Stomach (tissue), 9 donors: Measurements from ENCODE around the gene DACH1. TPM values are rescaled to one million over a fixed set of nuclear protein-coding genes. Genes with fewer than 3 reads are reported as not detected.

ENCODE experiments used
- DNase-seq, 2 donors: peaks; one replicate each; pipeline versions ENCODE4 v3.0.0 to v3.0.0-alpha.2; 2013 to 2019
- H3K27ac ChIP-seq, 5 donors: fragments of 200-600 bp in 4 of 5; sonication (generic) in 4 of 5; one replicate each; pipeline ENCODE4 v1.5.1; 2013 to 2019; ENCODE audit warnings: mild to moderate bottlenecking in 1 of 5, moderate library complexity in 1 of 5
- H3K27me3 ChIP-seq, 3 donors: fragments of 200-600 bp; sonication (generic); one replicate each; pipeline ENCODE4 v1.5.1; 2017 to 2019; ENCODE audit warnings: mixed run types in 1 of 3
- H3K36me3 ChIP-seq, 4 donors: fragments of 200-600 bp; sonication (generic); 1 replicate in 3 of 4; 2 replicates in 1 of 4; pipeline ENCODE4 v1.5.1; 2016 to 2019
- H3K4me1 ChIP-seq, 4 donors: fragments of 200-600 bp; sonication (generic); one replicate each; pipeline ENCODE4 v1.5.1; 2016 to 2019
- H3K4me3 ChIP-seq, 4 donors: fragments of 200-600 bp; sonication (generic) in 3 of 4; one replicate each; pipeline ENCODE4 v1.5.1; 2016 to 2019; ENCODE audit warnings: mild to moderate bottlenecking in 1 of 4
- H3K9me3 ChIP-seq, 4 donors: fragments of 200-600 bp; sonication (generic); one replicate each; pipeline ENCODE4 v1.5.1; 2016 to 2019
- CTCF ChIP-seq, 7 experiments: fragments of 450-650 bp in 4 of 7; fragments of 200-600 bp in 3 of 7; sonication (generic) in 3 of 7; IDR thresholded peaks; one replicate each; pipeline ENCODE4 v1.5.1; 2016 to 2019; ENCODE audit warnings: antibody characterized with exemption in 7 of 7, control low read depth in 2 of 7, mild to moderate bottlenecking in 1 of 7
- EP300 ChIP-seq: sonication (generic); formaldehyde crosslinking; IDR thresholded peaks from one replicate; pipeline ENCODE4 v1.6.1; 2017; ENCODE audit warnings: antibody characterized with exemption
- POLR2A ChIP-seq, 4 donors: fragments of 450-650 bp; IDR thresholded peaks; one replicate each; pipeline ENCODE4 v1.6.1; 2016; ENCODE audit warnings: antibody characterized with exemption in 4 of 4, control low read depth in 2 of 4, mild to moderate bottlenecking in 1 of 4, moderate library complexity in 1 of 4
- POLR2AphosphoS5 ChIP-seq, 3 donors: sonication (generic); formaldehyde crosslinking; IDR thresholded peaks; one replicate each; pipeline ENCODE4 v1.6.1; 2016; ENCODE audit warnings: antibody characterized with exemption in 3 of 3
- WGBS, 5 donors: extraction: QIAGEN DNeasy Blood & Tissue Kit in 3 of 5; methylation state at CpG; one replicate each; pipeline versions ENCODE4 v1.1.5 to v1.1.7; 2013 to 2018; 5-methylcytosine and 5-hydroxymethylcytosine counted together
- intact Hi-C: fragments of 100-400 bp; cut with DNase I; formaldehyde crosslinking; loops from one replicate; pipeline ENCODE4 v1.15.1; 2023; ENCODE audit warnings: low total_unique reads
- polyA plus RNA-seq, 3 donors: library from polyadenylated mRNA; stranded (reverse); fragments of 200-250 nt; gene quantifications; one replicate each; pipeline ENCODE4 v1.2.3, GENCODE V29; 2013
- total RNA-seq, 5 donors: library from RNA; depleted of rRNA; stranded (reverse); fragments of >200 nt; gene quantifications; one replicate each; pipeline versions ENCODE4 v1.1.0 to v1.2.3, GENCODE V29; 2014 to 2016
- donor health status: healthy with polysubstance abuse.
- donor health status: Bipolar disorder and iron deficiency.
- donor health status: healthy.

DACH1 gene
- total and polyA plus RNA-seq, 8 donors, result 0.28 to 9.4 (median 2.9) TPM; not detected in 1

DNA sequence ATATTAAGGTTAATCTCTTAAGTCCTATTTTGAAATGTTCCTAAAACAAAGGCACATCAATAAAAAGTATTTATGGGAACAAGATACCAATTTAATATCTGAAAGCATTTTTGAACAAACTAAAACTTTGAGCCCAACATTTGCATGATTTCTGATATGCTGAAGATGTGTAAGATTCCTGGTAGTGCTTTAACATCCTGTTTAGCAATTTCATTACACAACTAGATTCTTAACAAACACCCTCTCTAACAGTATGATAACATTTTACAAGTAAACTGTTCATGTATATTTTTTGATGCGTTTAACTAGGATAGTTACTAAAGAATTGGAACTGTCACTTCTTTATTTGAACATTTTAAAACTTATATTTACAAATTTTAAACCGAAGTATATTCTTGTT, 63.9 kb downstream of the DACH1 start:
- WGBS, 5 donors, result 68 to 79% (median 76%) methylated on average over 2 of the region's 2 CpGs
- H3K9me3 ChIP-seq, result no peaks in the 10 kb centered on the region
- intact Hi-C loops, result no loop called here
- H3K36me3 ChIP-seq, result no peaks in the 10 kb centered on the region
- no peaks in the 10 kb centered on the region for H3K27me3 ChIP-seq
- no peak for TF ChIP-seq POLR2A (IDR thresholded peaks at IDR 0.05)
- no peak for TF ChIP-seq CTCF (IDR thresholded peaks at IDR 0.05)
- no peak for TF ChIP-seq EP300
- no peak for TF ChIP-seq POLR2AphosphoS5 (IDR thresholded peaks at IDR 0.05)
- no peak for DNase-seq
- H3K27ac ChIP-seq, result peak overlapping the region in 1 of 5 donors; percentile 18
- H3K4me1 ChIP-seq, result no peaks in the 10 kb centered on the region
- H3K4me3 ChIP-seq, result no peak overlapping the region

- H3K4me1 ChIP-seq, result no peaks in the 10 kb centered on the region
- no peaks in the 10 kb centered on the region for H3K27me3 ChIP-seq
- intact Hi-C loops, result no loop called here
- no peaks in the 10 kb centered on the region for H3K36me3 ChIP-seq
- 65 to 78% (median 73%) methylated on average over 2 of the region's 2 CpGs for WGBS, 5 donors
- H3K9me3 ChIP-seq, result no peaks in the 10 kb centered on the region
- H3K27ac ChIP-seq, result no peak overlapping the region
- TF ChIP-seq EP300 (no peak), CTCF (IDR thresholded peaks at IDR 0.05) (no peak), POLR2AphosphoS5 (IDR thresholded peaks at IDR 0.05) (no peak)
- H3K4me3 ChIP-seq, result no peak overlapping the region
- DNase-seq, result peak in 1 of 2 donors; percentile 44
Observed at GRCh38 chr13:71801781-71802180, 65.2 kb downstream of the DACH1 start.

GRCh38 chr13:71801165-71801760, 65.7 kb downstream of the DACH1 start:
- intact Hi-C loops, result no loop called here
- TF ChIP-seq POLR2AphosphoS5 (IDR thresholded peaks at IDR 0.05) (no peak), EP300 (no peak), POLR2A (IDR thresholded peaks at IDR 0.05) (no peak), CTCF (IDR thresholded peaks at IDR 0.05) (no peak)
- no peaks in the 10 kb centered on the region for H3K36me3 ChIP-seq
- no peaks in the 10 kb centered on the region for H3K27me3 ChIP-seq
- H3K9me3 ChIP-seq, result no peaks in the 10 kb centered on the region
- H3K4me3 ChIP-seq, result no peak overlapping the region
- WGBS, 5 donors, result 71 to 83% (median 81%) methylated on average over 3 of the region's 3 CpGs
- H3K27ac ChIP-seq, result no peak overlapping the region
- H3K4me1 ChIP-seq, result no peaks in the 10 kb centered on the region
- DNase-seq, result no peak

- Histone ChIP-seq H3K27me3 (no peaks in the 10 kb centered on the region), H3K36me3 (no peaks in the 10 kb centered on the region), H3K4me3 (no peak overlapping the region), H3K27ac (no peak overlapping the region), H3K4me1 (no peaks in the 10 kb centered on the region), H3K9me3 (no peaks in the 10 kb centered on the region)
- WGBS, 5 donors, result 80 to 89% (median 86%) methylated on average over 4 of the region's 4 CpGs
- DNase-seq, result no peak
- intact Hi-C loops, result no loop called here
- TF ChIP-seq POLR2A (IDR thresholded peaks at IDR 0.05) (no peak), EP300 (no peak), CTCF (IDR thresholded peaks at IDR 0.05) (no peak), POLR2AphosphoS5 (IDR thresholded peaks at IDR 0.05) (no peak)
Observed at GRCh38 chr13:71799324-71799723, 67.7 kb downstream of the DACH1 start.
